OCI-LY7 (cell line): ENCODE data around the gene TLCD2.

Source experiments
- EZH2phosphoT487 ChIP-seq: fragments of 200-600 bp; sonication (generic); IDR thresholded peaks from 2 replicates; pipeline ENCODE4 v1.6.1; 2018; ENCODE audit warnings: low read depth, borderline replicate concordance, mild to moderate bottlenecking, mixed run types, antibody characterized with exemption, low read length, moderate library complexity, mixed read lengths
- TF ChIP-seq, protein P1 (sequence below): fragments of 200-600 bp; sonication (generic); conservative IDR thresholded peaks from 2 replicates; pipeline ENCODE4 v1.5.1; 2014; ENCODE audit warnings: mild to moderate bottlenecking, antibody characterized with exemption, low read length, moderate library complexity, mixed read lengths

GRCh38 chr17:1724869-1725641 lies 14.9 kb upstream of the TLCD2 start:
- TF ChIP-seq, protein P1, sequence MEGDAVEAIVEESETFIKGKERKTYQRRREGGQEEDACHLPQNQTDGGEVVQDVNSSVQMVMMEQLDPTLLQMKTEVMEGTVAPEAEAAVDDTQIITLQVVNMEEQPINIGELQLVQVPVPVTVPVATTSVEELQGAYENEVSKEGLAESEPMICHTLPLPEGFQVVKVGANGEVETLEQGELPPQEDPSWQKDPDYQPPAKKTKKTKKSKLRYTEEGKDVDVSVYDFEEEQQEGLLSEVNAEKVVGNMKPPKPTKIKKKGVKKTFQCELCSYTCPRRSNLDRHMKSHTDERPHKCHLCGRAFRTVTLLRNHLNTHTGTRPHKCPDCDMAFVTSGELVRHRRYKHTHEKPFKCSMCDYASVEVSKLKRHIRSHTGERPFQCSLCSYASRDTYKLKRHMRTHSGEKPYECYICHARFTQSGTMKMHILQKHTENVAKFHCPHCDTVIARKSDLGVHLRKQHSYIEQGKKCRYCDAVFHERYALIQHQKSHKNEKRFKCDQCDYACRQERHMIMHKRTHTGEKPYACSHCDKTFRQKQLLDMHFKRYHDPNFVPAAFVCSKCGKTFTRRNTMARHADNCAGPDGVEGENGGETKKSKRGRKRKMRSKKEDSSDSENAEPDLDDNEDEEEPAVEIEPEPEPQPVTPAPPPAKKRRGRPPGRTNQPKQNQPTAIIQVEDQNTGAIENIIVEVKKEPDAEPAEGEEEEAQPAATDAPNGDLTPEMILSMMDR, result no peak
- no peak for TF ChIP-seq EZH2phosphoT487
